HG03558 (cell line): ENCODE measurements around the gene LHFPL6.

ENCODE experiments used
- ATAC-seq: cut with Tn5 transposase; IDR thresholded peaks from one replicate; pipeline ENCODE4 v1.9.1; 2021; ENCODE audit warnings: moderate number of reproducible peaks; ENCODE audit not compliant: unreplicated experiment; ENCODE audit errors: extremely low read depth

LHFPL6 gene

DNA sequence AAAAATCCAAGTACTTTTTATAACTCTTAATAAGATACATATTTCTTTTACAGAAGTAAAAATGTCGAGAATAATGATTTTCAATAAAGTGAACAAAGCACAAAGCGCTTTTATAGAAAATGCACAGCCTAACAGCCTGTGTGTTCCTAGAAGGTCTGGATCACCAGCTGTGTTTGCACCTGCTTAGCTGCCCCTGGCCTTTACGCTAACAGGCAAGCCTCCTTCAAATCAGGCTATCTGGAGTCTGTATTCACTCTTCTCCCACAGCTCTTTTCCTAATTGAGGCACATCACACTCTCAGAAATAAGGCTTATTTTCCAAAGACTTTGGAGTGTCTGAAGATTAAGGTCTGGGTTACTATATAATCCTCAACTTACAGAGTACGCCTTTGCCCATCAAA is 183.1 kb downstream of the LHFPL6 start:
- ATAC-seq = no peak

DNA sequence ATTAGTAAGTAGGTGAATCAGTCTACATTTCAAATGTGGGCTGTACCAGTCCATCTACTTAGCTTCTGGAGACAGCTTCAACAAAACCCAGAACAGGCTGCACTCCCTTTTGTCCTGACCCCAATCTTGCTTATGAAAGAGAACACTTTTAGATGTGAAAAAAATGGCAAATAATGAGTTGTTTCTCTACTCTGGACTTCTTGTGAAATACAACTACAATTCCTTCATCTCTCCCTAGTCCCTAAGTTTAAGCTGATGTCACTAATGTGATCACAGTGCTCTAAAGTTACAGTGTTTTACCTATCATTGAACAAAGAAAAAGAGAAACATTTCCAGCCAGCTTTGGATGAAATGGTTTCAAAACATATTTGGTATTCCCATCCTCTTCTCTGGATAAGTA is 183.9 kb downstream of the LHFPL6 start:
- no peak for ATAC-seq

DNA sequence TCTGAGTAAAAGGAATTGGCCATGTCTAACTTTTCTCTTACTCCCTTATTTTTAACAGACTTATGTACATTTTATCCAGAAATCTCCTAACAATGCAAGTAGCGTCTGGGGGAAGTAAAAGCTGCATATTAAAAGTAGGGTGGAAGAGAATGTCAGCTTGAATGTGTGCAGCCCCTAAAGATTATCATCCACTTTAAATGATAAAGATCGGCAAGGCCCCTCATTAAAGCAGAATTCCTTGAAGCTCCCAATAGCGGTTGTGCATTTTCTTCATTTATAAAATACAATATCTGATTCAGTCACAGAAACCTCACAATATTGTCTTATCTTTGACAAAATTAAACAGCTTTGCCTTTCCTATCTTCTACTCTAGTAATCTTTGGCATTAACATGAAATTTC is 184.6 kb downstream of the LHFPL6 start:
- no peak for ATAC-seq

DNA sequence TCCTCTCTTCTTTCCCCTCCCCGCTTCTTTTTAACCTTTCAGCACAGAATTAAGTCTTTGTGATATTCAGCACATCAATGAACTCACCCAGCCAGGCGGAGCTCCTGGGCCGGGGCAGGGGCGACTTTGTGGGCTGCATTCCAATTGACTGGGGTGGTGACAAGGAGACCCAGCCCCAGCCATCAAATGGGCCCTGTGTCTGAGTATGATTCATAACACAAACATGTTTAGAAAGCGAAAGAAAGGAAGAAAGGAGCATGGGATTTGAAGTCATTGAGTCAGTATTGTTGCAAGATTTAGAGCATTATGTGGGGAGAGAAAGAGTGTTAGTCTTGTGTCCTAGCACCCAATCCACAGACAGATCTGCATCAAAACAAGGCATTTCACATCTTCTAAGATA is 185.3 kb downstream of the LHFPL6 start:
- no peak for ATAC-seq

DNA sequence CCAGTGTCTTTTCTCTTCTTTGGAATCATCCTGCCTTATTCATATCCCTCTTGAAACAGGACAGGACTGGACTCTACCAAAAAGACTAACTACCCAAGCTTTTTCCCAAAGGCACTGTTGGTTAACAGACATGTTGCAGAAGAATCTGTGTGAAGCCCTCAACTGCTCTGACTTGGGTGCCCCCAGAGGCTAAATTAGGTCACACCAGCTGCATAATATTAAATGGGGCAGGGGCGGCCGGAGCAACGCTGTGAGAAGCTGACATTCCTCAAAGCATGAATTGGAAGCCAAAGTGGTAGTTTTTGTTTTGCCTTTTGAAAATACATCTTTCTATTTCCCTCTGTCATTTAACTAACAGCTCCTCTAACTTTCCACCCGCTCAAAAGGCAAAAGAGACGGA is 185.9 kb downstream of the LHFPL6 start:
- ATAC-seq = no peak

DNA sequence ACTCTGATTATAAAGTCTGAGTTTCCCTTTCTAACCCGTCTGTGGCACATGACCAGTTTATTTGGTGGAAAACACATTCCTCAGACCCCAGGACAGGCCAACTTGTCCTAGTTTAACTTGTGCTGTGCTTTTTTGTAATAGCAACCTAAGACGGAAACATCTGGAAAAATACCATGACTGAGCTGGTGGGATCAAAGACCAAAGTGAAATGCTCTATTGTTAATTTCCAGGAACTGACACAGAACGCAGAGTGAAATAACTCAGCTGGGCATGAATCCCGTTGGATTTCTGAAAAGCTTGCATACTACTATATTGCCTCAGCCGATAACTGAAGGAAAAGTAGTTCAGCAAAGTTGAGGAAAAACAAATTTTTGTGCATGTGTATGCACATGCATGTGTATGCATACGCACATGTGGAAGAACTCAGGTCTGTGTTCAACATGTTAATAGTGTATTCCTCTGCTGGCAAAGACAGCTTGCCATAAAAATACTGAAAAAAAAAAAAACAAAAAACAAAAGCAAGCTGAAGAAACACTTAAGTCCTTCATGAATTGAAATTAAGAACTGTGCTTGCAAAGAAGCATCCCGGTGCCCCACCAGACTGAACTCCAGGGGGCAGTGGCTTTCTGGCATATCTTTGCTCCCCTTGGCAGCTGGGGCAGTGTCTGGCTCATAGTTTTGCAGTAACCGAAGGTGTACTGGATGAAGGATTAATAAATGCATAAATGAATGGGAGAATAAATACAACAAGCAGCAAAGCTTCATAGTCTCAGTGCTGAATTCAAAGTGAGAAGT is 187.8 kb downstream of the LHFPL6 start:
- no peak for ATAC-seq

DNA sequence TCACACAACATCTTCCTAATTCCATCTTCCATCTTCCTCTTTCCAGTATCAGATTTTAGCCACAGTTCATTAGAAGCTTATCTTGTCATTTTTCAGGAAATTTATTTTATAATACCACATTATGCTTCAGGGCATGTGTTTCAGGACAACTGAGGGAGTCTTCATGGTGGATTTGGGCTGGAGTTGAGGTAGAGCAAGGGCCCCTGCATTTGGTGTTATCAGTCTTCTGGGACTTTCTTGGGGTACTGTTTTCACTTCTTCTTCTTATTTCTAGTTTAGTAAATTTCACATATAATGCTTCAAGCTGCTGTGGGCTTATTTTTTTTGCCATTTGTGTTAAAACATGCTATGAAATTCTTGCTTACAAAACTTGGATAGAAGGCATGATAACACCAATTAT is 188.7 kb downstream of the LHFPL6 start:
- no peak for ATAC-seq

DNA sequence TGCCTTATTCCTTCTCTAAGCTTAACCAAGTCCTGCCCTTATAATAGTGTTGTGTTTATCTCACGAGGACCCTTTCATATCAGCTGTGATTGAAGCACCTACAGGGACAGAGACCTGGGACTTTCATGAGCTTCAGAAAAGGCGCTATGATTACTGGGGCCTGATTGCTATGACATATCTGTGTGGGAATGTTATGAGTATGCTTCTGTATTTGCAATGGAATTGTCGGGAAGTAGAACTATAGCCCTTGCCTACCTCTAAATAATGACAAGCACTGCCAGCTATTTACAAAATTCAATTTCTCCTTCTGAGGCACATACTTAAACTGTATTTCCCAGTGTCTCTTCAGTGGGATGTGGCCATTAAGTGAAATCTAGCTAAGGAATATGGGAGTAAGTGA is 191.5 kb downstream of the LHFPL6 start:
- ATAC-seq = no peak

DNA sequence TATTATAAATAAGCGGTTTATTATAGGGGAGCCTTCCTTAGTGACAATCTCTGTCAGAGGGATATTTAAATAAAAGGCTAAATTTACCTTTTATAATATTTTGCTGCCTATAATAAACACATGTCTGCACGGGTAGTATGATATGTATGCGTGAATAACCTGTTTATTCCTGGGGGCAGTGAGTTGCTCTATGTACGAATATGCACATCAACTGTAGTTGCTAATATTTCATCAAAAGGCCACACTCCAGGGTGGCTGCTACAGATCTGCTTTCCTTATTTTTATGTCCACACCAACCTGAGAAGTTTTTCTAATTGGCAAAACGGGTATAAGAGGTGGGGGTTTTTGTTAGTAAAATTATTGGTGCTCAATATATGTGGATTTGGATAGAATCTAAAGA is 192.0 kb downstream of the LHFPL6 start:
- no peak for ATAC-seq

DNA sequence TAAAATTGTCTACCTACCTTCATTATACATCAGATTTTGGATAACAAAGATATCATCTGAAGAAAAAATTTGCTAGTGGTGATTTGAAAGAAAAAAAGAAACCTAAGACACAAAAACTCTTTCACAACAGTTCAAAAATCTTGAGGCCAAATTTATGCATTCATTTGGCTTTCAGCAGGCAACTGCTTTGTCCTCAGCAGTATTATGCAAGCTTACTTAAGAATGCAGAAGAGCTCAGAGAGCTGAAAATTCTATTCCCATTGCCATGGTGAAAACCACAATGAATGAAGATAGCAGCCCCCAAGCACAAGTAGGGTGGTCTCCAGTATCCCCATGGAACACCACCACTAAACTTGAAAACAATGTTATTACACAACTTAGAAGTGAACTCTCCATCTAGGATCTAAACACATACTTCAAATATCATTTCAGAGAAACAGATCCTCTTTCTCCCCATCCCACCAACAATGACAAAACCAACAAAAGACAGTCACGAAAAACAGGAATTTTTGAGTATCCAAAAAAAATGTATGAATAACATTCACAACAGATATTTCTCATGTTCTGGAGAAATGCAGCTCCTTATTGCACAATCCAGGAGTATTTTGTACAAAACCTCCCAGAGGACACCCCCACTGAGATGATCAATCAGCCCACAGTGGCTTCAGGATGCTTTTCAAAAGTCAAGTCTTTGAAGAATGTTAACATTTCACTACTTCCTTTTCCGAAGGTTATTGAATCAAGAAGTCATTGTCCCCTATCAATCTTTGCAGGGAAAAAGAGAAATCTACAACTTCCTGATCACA is 192.7 kb downstream of the LHFPL6 start:
- ATAC-seq = no peak

DNA sequence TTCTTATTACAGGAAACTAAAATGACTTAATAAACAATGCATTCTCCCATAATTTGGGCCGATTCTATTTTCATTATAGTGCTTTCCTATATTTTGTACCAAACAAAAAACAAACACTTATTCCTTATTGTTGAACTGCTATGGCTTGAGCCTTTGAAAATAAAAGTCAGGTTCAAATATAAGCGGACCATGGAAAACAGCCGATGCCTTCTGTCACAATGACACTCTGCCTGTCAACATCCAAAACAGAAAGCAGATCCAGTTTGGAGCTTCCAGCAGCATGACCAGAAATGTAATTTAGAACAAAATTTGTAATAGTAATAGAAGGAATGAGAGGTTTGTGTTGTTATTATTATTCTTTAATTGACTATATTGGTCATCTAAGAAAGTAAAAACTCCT is 194.5 kb downstream of the LHFPL6 start:
- ATAC-seq = no peak

DNA sequence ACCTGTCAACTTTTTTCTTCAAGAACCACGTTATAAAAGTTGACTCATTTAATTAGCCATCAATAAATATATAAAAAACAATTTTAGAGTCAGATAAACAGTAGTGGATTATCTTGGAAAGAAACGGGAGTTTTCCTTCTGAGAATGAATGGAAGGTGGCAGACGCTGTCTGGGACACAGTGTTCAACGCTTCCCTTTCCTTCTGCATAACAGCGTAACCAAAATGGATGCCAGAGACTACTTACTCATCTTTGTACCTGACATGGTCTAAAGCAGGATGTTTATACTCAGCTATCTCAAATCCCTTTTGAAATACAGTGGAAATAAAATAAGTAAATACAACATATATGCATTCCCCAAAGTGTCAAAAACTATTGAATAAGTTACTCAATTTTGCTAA is 195.2 kb downstream of the LHFPL6 start:
- ATAC-seq = no peak

DNA sequence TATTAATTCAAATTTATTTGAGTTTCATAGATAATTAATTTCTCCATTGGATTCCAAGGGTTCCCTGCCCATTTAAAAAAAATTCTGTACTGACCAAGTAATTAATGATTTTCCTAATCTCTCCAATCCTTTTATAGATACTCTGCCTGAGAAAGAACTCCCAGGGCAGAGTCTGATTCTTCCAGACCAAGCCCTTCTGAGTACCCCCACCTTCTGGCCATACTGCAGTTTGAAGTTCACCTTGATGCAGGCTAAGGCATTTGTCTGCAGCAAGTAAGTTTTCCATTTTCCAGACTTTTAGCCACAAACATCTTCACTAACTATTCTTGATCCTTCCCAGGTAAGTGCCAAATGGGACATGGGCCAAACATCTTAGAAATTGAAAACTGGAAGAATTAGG is 195.9 kb downstream of the LHFPL6 start:
- no peak for ATAC-seq

DNA sequence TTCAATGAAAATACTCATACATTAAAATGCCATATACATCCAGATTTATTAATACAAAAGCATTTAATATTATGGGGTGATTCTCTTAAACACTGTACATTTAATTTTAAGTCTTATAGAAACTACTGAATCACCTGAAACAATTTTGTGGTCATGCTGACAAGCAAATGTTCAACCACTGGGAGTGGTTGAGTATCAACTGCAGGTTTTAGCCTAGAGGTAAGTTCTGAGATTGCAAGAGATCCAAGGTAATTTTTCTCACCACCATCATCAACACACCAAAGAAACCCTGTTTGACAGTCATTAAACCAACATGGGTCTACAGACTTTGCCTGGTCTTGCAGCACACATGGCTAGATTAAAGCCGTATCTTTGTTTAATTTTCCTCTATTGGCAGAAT is 196.3 kb downstream of the LHFPL6 start:
- ATAC-seq = no peak

DNA sequence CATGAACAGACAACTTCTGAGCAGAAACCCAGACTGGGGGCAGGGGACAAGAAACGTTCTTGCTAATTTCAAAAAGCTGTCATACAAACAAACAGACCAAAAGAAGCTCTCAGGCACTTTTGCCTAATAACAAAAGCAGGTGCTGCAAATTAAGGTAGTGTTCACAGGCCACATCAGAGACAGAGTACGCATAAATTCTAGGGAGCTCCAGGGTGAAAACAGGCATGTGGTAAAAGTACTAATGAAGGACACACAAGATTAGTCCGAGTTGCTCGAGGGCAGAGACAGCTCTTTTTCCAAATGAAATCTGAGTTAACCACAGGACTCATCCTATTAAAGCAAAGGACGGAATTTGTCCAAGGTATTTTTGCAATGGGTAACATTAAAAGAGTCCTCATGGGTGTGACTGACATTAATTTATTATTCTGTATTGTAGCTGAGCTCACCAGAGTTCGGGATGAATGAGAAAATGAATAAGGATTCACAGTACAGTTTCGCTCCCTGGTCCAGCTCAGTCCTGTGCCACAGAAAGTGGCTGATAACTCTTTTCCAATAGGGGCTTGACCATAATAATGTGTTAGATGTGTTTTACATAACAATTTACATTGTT is 197.3 kb downstream of the LHFPL6 start:
- no peak for ATAC-seq

DNA sequence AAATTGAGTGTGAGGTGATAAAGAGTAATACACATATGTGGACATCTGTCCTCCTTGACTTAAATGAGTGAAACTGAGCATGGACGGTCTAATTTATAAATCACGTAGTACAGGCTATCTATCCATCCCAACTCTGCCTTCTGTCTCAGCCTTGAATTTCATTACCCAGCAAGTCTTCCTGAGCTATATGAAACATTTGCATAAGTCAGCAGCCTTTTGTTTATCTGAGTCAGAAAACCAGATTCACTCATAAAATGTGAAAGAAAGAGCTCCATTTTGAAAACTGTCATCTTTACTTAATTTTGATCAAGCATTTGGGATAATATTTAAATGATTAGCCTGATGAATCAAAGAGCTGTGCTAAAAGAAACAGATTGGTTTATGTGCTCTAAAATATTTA is 197.9 kb downstream of the LHFPL6 start:
- no peak for ATAC-seq

DNA sequence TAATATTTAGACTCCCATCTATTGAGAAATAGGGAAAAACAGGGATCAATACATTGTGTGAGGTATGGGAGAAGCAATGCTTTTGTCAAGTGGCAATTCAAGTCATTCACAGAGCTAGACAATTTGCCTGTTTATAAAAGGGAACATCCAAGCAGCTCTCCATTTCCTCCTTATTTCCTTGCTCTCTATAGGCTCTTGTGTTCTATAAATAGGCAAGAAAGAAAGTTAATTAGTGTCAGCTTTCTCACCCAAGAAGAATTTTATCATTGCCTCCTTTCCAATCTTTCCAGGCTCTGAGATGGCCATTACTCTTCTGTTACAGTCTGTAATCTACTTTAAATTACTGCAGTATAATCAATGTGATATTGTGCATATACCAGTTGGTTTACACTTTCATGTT is 199.9 kb downstream of the LHFPL6 start:
- ATAC-seq = no peak

DNA sequence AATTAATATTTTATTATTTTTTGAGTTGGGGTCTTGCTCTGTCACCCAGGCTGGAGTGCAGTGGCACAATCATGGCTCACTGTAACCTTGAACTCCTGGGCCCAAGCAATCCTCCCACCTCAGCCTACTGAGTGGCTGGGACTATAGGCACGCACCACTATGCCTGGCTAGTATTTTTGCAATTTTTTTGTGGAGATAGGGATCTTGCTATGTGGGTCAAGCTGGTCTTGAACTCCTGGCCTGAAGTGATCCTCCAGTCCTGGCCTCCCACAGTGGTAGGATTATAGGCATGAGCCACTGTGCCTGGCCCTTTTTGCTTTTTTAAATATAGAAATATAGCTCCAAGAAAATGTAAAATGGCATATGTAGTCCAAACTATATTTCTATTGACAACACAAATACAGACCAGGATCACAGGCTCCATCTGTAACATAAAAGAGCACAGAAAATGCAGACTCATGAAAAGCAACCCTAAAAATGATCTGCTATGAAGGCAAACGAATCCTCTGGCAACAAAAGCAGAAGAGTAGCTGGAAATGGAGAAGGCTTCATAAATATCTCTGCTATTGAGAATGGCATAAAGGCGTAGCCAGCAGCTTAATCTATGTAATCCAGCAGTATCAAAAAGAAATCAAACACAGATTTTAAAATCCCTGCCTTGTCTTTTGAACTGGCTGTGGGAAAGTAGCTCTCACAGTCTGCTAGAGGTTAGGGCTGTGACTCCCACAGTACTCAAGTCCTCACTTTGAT is 200.6 kb downstream of the LHFPL6 start:
- ATAC-seq = no peak

DNA sequence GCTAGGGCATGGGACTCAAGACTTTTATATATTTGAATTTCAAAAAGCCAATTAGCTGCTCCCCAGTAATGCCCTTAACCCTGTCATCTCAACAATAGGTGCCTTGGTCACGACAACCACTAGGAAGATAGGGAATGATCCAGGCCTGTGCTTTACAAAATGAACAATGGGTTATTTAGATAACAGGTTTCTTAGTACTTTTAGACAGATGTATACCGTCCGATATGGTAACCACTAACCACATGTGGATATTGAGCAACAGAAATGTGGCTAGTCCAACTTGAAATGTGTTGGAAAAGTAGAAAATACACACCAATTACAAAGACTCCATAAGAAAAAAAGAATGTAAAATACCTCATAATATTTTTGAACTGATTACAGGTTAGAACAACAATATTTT is 201.2 kb downstream of the LHFPL6 start:
- no peak for ATAC-seq

DNA sequence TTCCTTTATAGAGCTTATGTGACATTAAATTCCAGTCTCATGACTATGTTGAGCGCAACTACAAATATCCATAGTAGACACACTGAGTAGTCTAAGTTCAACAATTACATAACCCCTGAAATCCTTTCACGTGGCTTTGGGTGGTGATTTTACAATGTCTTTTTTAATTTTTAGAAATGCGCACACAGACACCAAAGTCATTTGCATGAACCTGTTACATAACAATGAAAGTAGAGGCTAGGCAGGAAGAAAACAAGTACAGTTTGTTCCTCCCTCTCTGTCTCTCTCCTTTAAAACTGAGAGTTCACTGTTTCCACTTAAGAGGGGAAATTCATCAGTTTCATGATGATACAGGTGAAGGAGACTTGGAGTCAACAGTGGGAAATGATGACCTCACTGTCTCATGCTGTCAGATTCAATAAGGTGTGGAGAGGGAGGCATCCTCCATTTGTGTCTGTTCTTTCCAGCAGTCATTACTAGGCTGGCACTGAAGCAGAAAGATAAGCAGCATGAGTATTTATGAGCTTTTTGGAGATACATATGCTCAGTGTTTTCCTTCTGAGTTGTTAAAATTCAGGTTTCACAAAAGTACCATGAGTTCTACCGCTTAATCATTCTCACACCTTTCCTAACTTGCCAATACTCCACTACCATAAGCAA is 201.8 kb downstream of the LHFPL6 start:
- ATAC-seq = no peak
